ENCODE results near the gene ELP5. TPM values are rescaled to one million over a fixed set of nuclear protein-coding genes. Genes with fewer than 3 reads are reported as not detected.

ELP5 gene
- total RNA-seq, 1 donor from 2014 or later: 20.0 TPM

DNA sequence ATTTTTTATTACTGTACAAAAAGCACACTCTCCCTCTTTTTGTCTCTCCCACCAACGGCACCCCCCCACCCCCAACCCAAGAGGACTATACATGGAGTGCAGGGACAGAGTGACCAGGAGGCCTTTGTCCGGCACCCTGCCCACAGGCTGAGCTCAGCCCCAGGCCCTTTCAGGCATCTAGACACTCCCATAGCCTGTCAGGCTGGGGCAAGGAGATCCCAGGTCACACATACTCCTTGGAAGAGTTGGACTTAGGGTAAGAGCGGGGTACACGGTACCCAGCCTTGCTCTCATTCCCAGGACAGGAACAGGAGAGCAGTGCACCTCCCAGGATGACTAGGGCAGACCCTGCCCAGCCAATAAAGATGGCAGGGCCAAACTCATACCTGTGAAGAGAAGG, 8.1 kb downstream of the ELP5 start:
- Histone ChIP-seq H3K36me3 (ENCODE audit: control insufficient read depth, insufficient read depth, low read length) (peaks cover 11% of the 10 kb centered on the region), H3K27me3 (ENCODE audit: control insufficient read depth, insufficient read depth, low read length) (no peaks in the 10 kb centered on the region), H3K4me3 (ENCODE audit: low read depth, low read length) (peak overlapping the region; percentile 97)
- TF ChIP-seq, protein P1, sequence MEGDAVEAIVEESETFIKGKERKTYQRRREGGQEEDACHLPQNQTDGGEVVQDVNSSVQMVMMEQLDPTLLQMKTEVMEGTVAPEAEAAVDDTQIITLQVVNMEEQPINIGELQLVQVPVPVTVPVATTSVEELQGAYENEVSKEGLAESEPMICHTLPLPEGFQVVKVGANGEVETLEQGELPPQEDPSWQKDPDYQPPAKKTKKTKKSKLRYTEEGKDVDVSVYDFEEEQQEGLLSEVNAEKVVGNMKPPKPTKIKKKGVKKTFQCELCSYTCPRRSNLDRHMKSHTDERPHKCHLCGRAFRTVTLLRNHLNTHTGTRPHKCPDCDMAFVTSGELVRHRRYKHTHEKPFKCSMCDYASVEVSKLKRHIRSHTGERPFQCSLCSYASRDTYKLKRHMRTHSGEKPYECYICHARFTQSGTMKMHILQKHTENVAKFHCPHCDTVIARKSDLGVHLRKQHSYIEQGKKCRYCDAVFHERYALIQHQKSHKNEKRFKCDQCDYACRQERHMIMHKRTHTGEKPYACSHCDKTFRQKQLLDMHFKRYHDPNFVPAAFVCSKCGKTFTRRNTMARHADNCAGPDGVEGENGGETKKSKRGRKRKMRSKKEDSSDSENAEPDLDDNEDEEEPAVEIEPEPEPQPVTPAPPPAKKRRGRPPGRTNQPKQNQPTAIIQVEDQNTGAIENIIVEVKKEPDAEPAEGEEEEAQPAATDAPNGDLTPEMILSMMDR (IDR thresholded peaks at IDR 0.05; ENCODE audit: insufficient read depth, low read length, severe bottlenecking): no peak
- FAIRE-seq (no peak), DNase-seq (ENCODE audit: low read depth) (no peak)

- TF ChIP-seq, protein P1 (IDR thresholded peaks at IDR 0.05; ENCODE audit: insufficient read depth, low read length, severe bottlenecking): no peak
- Histone ChIP-seq H3K36me3 (ENCODE audit: control insufficient read depth, insufficient read depth, low read length) (peaks cover 11% of the 10 kb centered on the region), H3K4me3 (ENCODE audit: low read depth, low read length) (peak overlapping the region; percentile 97), H3K27me3 (ENCODE audit: control insufficient read depth, insufficient read depth, low read length) (no peaks in the 10 kb centered on the region)
- DNase-seq (ENCODE audit: low read depth) (peak; percentile 30), FAIRE-seq (no peak)
Observed at GRCh38 chr17:7260651-7261378, 8.8 kb downstream of the ELP5 start.

DNA sequence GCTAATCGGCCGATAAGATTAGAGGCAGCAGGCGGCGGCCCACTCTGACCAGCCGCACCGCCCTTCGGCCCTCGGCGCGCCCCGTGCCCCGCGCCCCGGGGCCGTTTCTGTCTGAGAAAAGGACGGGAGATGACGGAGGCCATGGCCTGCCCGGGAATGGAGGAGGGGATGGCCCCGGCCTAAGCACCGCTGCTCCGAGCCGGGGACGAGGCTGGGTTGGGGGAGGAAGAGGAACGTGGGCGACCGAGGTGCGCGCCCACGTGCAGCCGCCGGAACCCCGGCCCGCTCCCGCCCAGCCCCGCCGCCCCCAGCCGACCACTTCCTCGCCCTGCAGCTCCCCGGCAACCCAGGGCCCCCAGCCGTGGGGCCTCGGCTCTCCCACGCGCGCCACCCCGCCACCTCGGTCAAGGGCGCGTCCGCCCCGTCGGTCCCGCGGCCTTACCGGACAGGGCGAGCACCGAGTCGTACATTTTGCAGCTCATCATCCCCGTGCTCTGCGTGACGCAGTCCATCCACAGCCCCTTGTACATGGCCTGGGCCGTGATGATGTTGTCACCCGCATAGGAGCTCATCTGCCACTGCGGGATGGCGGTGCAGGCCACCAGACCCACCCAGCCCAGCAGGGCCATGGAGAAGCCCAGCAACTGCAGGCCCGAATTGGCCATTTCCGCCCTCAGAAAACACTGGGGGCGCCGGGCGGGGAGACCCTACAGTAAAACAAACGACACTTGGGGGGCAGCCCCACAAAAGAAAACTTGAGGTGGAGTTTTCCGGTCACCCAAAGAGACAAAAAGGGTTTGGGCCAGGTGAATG, 9.6 kb downstream of the ELP5 start:
- H3K27me3 ChIP-seq (ENCODE audit: control insufficient read depth, insufficient read depth, low read length): no peaks in the 10 kb centered on the region
- peak overlapping the region; percentile 97 for H3K4me3 ChIP-seq (ENCODE audit: low read depth, low read length)
- FAIRE-seq: no peak
- H3K36me3 ChIP-seq (ENCODE audit: control insufficient read depth, insufficient read depth, low read length): peaks cover 11% of the 10 kb centered on the region
- no peak for DNase-seq (ENCODE audit: low read depth)
- TF ChIP-seq, protein P1 (IDR thresholded peaks at IDR 0.05; ENCODE audit: insufficient read depth, low read length, severe bottlenecking): no peak

- TF ChIP-seq, protein P1 (IDR thresholded peaks at IDR 0.05; ENCODE audit: insufficient read depth, low read length, severe bottlenecking): peak; percentile 48
- no peaks in the 10 kb centered on the region for H3K27me3 ChIP-seq (ENCODE audit: control insufficient read depth, insufficient read depth, low read length)
- peak within 1 kb of the TSS; percentile 97 for H3K4me3 ChIP-seq (ENCODE audit: low read depth, low read length)
- peaks cover 11% of the 10 kb centered on the region for H3K36me3 ChIP-seq (ENCODE audit: control insufficient read depth, insufficient read depth, low read length)
- FAIRE-seq (no peak), DNase-seq (ENCODE audit: low read depth) (peak; percentile 27)
Observed at GRCh38 chr17:7262192-7262934, 10.3 kb downstream of the ELP5 start, which contains the start of gene CLDN7. CLDN7 (minus strand) TSS chr17:7262478; CDS start chr17:7262043, 435 bp downstream.

- peak; percentile 32 for DNase-seq (ENCODE audit: low read depth)
- peak overlapping the region; percentile 97 for H3K4me3 ChIP-seq (ENCODE audit: low read depth, low read length)
- peaks cover 11% of the 10 kb centered on the region for H3K36me3 ChIP-seq (ENCODE audit: control insufficient read depth, insufficient read depth, low read length)
- no peaks in the 10 kb centered on the region for H3K27me3 ChIP-seq (ENCODE audit: control insufficient read depth, insufficient read depth, low read length)
- TF ChIP-seq, protein P1 (IDR thresholded peaks at IDR 0.05; ENCODE audit: insufficient read depth, low read length, severe bottlenecking): no peak
- peak; percentile 28 for FAIRE-seq
Observed at GRCh38 chr17:7262935-7263800, 11.2 kb downstream of the ELP5 start.
